Peyer's patch (tissue), 4 donors: ENCODE data around the gene DNASE1L3. TPM values are rescaled to one million over a fixed set of nuclear protein-coding genes. Genes with fewer than 3 reads are reported as not detected.

Experiments used
- DNase-seq, 3 donors: peaks; one replicate each; pipeline ENCODE4 v3.0.0-alpha.2; 2017 to 2019
- H3K27ac ChIP-seq, 4 donors: fragments of 200-600 bp; sonication (generic); one replicate each; pipeline ENCODE4 v1.5.1; 2016 to 2019
- H3K27me3 ChIP-seq, 2 donors: fragments of 200-600 bp; sonication (generic); one replicate each; pipeline ENCODE4 v1.5.1; 2019
- H3K36me3 ChIP-seq, 3 donors: fragments of 200-600 bp; sonication (generic); one replicate each; pipeline ENCODE4 v1.5.1; 2016 to 2019
- H3K4me1 ChIP-seq, 4 donors: fragments of 200-600 bp; sonication (generic); one replicate each; pipeline ENCODE4 v1.5.1; 2016 to 2019
- H3K4me3 ChIP-seq, 4 donors: fragments of 200-600 bp; sonication (generic); 1 replicate in 3 of 4; 2 replicates in 1 of 4; pipeline ENCODE4 v1.5.1; 2016 to 2019; ENCODE audit warnings: mild to moderate bottlenecking in 1 of 4
- H3K9me3 ChIP-seq, 4 donors: fragments of 200-600 bp; sonication (generic); one replicate each; pipeline ENCODE4 v1.5.1; 2016 to 2019; ENCODE audit warnings: mild to moderate bottlenecking in 1 of 4
- CTCF ChIP-seq, 6 experiments: fragments of 450-650 bp in 4 of 6; fragments of 200-600 bp in 2 of 6; sonication (generic) in 1 of 6; IDR thresholded peaks; one replicate each; pipeline ENCODE4 v1.5.1; 2017 to 2019; ENCODE audit warnings: antibody characterized with exemption in 6 of 6, mild to moderate bottlenecking in 3 of 6, moderate library complexity in 1 of 6
- POLR2A ChIP-seq, 2 donors: fragments of 450-650 bp; IDR thresholded peaks; one replicate each; pipeline ENCODE4 v1.5.1; 2017; ENCODE audit warnings: antibody characterized with exemption in 2 of 2, mild to moderate bottlenecking in 2 of 2, moderate library complexity in 2 of 2
- total RNA-seq, 4 donors: library from RNA; depleted of rRNA; stranded (reverse); fragments of >200 nt; gene quantifications; one replicate each; pipeline ENCODE4 v1.1.0, GENCODE V29; 2016

Gene DNASE1L3
- total RNA-seq, 4 donors from 2014 or later: 1.9 to 47.0 (median 3.9) TPM

GRCh38 chr3:58189691-58190090 is 21.1 kb downstream of the DNASE1L3 start:
- Histone ChIP-seq H3K4me3 (no peak overlapping the region), H3K9me3 (no peaks in the 10 kb centered on the region), H3K4me1 (no peaks in the 10 kb centered on the region), H3K27me3 (no peaks in the 10 kb centered on the region), H3K27ac (no peak overlapping the region), H3K36me3 (no peaks in the 10 kb centered on the region)
- no peak for DNase-seq
- TF ChIP-seq POLR2A (IDR thresholded peaks at IDR 0.05): no peak
- TF ChIP-seq CTCF (IDR thresholded peaks at IDR 0.05): no peak

- H3K27me3 ChIP-seq: no peaks in the 10 kb centered on the region
- no peak overlapping the region for H3K4me3 ChIP-seq
- H3K4me1 ChIP-seq: no peaks in the 10 kb centered on the region
- no peaks in the 10 kb centered on the region for H3K9me3 ChIP-seq
- no peaks in the 10 kb centered on the region for H3K36me3 ChIP-seq
- TF ChIP-seq CTCF (IDR thresholded peaks at IDR 0.05): no peak
- no peak for TF ChIP-seq POLR2A (IDR thresholded peaks at IDR 0.05)
- no peak for DNase-seq
- peak overlapping the region in 1 of 4 donors; percentile 10 for H3K27ac ChIP-seq
Observed at GRCh38 chr3:58188921-58189451, 21.8 kb downstream of the DNASE1L3 start.

DNA sequence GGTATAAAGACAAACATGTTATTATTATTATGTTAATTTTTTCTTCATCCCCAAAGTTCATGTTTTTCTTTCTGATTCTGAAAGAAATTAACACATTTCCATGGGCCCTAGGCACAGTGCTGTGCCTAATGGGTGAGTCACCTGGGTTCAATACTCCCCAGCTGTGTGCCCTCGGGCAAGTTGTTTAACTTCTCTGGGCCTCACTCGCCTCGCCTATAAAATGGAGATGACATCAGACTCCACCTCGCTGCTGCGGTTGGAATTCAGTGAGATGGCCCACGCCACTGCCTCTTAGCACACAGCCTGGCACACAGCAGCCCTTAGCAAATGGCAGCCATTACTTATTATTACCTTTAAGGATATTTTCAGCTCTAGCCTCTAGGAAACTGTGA is 22.6 kb downstream of the DNASE1L3 start:
- Histone ChIP-seq H3K36me3 (no peaks in the 10 kb centered on the region), H3K4me3 (no peak overlapping the region), H3K27ac (no peak overlapping the region), H3K4me1 (no peaks in the 10 kb centered on the region), H3K27me3 (no peaks in the 10 kb centered on the region), H3K9me3 (no peaks in the 10 kb centered on the region)
- DNase-seq: no peak
- TF ChIP-seq POLR2A (IDR thresholded peaks at IDR 0.05): no peak
- TF ChIP-seq CTCF (IDR thresholded peaks at IDR 0.05): no peak

DNA sequence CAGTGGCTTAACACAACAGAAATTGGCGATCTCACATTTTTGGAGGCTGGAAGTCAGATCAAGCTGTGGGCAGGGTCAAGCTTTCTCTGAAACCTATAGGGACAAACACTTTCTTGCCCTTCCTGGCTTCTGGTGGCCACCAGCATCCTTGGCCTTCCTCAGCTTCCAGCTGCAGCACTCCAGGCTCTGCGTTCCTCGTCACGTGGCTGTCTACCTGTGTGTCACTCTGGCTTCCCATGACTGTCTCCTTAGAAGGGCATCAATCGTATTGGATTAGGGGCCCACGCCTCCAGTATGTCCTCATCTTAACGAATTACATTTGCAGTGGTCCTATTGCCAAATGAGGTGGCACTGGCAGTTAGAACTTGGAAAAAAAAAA is 25.8 kb downstream of the DNASE1L3 start:
- Histone ChIP-seq H3K27me3 (no peaks in the 10 kb centered on the region), H3K9me3 (no peaks in the 10 kb centered on the region), H3K27ac (no peak overlapping the region), H3K4me3 (no peak overlapping the region), H3K4me1 (peaks cover 0 to 9% (median 0%) of the 10 kb centered on the region in 4 donors), H3K36me3 (no peaks in the 10 kb centered on the region)
- DNase-seq: no peak
- TF ChIP-seq POLR2A (IDR thresholded peaks at IDR 0.05) (no peak), CTCF (IDR thresholded peaks at IDR 0.05) (no peak)

- Histone ChIP-seq H3K36me3 (no peaks in the 10 kb centered on the region), H3K4me1 (peaks cover 0 to 9% (median 0%) of the 10 kb centered on the region in 4 donors), H3K27me3 (no peaks in the 10 kb centered on the region), H3K9me3 (no peaks in the 10 kb centered on the region), H3K4me3 (no peak overlapping the region), H3K27ac (no peak overlapping the region)
- no peak for DNase-seq
- TF ChIP-seq CTCF (IDR thresholded peaks at IDR 0.05) (no peak), POLR2A (IDR thresholded peaks at IDR 0.05) (no peak)
Observed at GRCh38 chr3:58184309-58184981, 26.3 kb downstream of the DNASE1L3 start.
